RWPE1 (cell line): ENCODE results near the gene LRMDA.

Experiments used
- CTCF ChIA-PET: fragments of 350-600 bp; sonication (Branson Sonifier 250); formaldehyde crosslinking; extraction: SDS; loops from one replicate; lab custom pipeline; 2021; lab: Yijun Ruan, JAX
- POLR2A ChIA-PET: fragments of 400-600 bp; formaldehyde crosslinking; extraction: SDS; loops from one replicate; lab custom pipeline; 2020; ENCODE audit warnings: antibody characterized with exemption; ENCODE audit not compliant: low non-redundant PET; lab: Yijun Ruan, JAX
- DNase-seq: peaks from one replicate; pipeline ENCODE4 v3.0.0; 2012; ENCODE audit warnings: low spot score
- H3K27ac ChIP-seq: fragments of 450-650 bp; 2 replicates; pipeline ENCODE4 v1.5.1; 2017
- CTCF ChIP-seq: fragments of 450-650 bp; conservative IDR thresholded peaks from 2 replicates; pipeline ENCODE4 v1.5.1; 2017; ENCODE audit warnings: low read depth, mild to moderate bottlenecking

The LRMDA gene

GRCh38 chr10:76234499-76235226 lies 803.2 kb downstream of the LRMDA start:
- ChIA-PET POLR2A (no interaction called here), CTCF (interaction anchor here (0.5 to 0.8 kb wide), 3 partner anchors 313 to 891 kb away, joined by 3 read pairs; no protein-coding TSS in a partner anchor)
- no peak for DNase-seq
- TF ChIP-seq CTCF = no peak
- no peak overlapping the region for H3K27ac ChIP-seq

GRCh38 chr10:76236356-76236755 lies 804.9 kb downstream of the LRMDA start:
- no peak overlapping the region for H3K27ac ChIP-seq
- ChIA-PET POLR2A (no interaction called here), CTCF (no interaction called here)
- DNase-seq = no peak
- TF ChIP-seq CTCF = no peak

GRCh38 chr10:76242956-76243355 lies 811.5 kb downstream of the LRMDA start:
- no peak for DNase-seq
- ChIA-PET POLR2A (no interaction called here), CTCF (no interaction called here)
- no peak overlapping the region for H3K27ac ChIP-seq
- no peak for TF ChIP-seq CTCF

- ChIA-PET CTCF (interaction anchor here (0.6 kb wide), 1 partner anchor 16 kb away, joined by 3 read pairs; no protein-coding TSS in a partner anchor), POLR2A (no interaction called here)
- no peak overlapping the region for H3K27ac ChIP-seq
- DNase-seq = no peak
- no peak for TF ChIP-seq CTCF
These were observed 812.8 kb downstream of the LRMDA start for GRCh38 chr10:76244061-76244686.

GRCh38 chr10:76245951-76246495 lies 814.6 kb downstream of the LRMDA start:
- no peak for TF ChIP-seq CTCF
- no peak overlapping the region for H3K27ac ChIP-seq
- CTCF ChIA-PET = interaction anchor here (0.5 kb wide), 1 partner anchor 541 kb away, joined by 3 read pairs; no protein-coding TSS in a partner anchor
- DNase-seq = no peak
- POLR2A ChIA-PET = no interaction called here

- DNase-seq = no peak
- TF ChIP-seq CTCF = no peak
- no peak overlapping the region for H3K27ac ChIP-seq
- CTCF ChIA-PET = interaction anchor here (0.6 kb wide), 1 partner anchor 682 kb away, joined by 3 read pairs; no protein-coding TSS in a partner anchor
- POLR2A ChIA-PET = no interaction called here
These were observed 817.3 kb downstream of the LRMDA start for GRCh38 chr10:76248649-76249200.
